Myocyte (in vitro differentiated cells): ENCODE data around the gene ONECUT1. TPM values are rescaled to one million over a fixed set of nuclear protein-coding genes. Genes with fewer than 3 reads are reported as not detected.
A peak's percentile ranks its signal among the peaks of the same experiment; 100 is the strongest.
"Not testable (repeated sequence)": the region's sequence is repeated elsewhere in the genome, so short reads cannot be mapped to it uniquely, and the experiment has no call there.

Source experiments
- DNase-seq: peaks from one replicate; pipeline ENCODE4 v3.0.0-alpha.2; 2012; ENCODE audit warnings: low read depth
- polyA plus RNA-seq: library from polyadenylated mRNA; unstranded; fragments of >200 nt; gene quantifications from one replicate; pipeline ENCODE4 v1.2.1, GENCODE V29; 2012; ENCODE audit warnings: missing spikeins
- total RNA-seq: library from RNA; depleted of rRNA; stranded (reverse); fragments of >200 nt; gene quantifications from 2 replicates; pipeline ENCODE4 v1.2.3, GENCODE V29; 2014

The ONECUT1 gene
- total RNA-seq, result not detected in 2 replicates
- not detected for polyA plus RNA-seq

GRCh38 chr15:52790169-52790708 lies at the start of gene ONECUT1:
TSS of gene ONECUT1 (minus strand) at chr15:52790336. CDS start at chr15:52789884, 452 bp downstream.
- peak; percentile 48 for DNase-seq

GRCh38 chr15:52834379-52834778 lies 44.2 kb upstream of the ONECUT1 start:
- DNase-seq, result no peak

- not testable (repeated sequence) for DNase-seq
Measured at GRCh38 chr15:52824169-52824942, 34.2 kb upstream of the ONECUT1 start.

GRCh38 chr15:52822475-52822874 lies 32.3 kb upstream of the ONECUT1 start:
- no peak for DNase-seq

- no peak for DNase-seq
Measured at GRCh38 chr15:52819253-52819652, 29.1 kb upstream of the ONECUT1 start.

GRCh38 chr15:52815899-52816298 lies 25.8 kb upstream of the ONECUT1 start:
- not testable (repeated sequence) for DNase-seq

GRCh38 chr15:52808996-52809395 lies 18.9 kb upstream of the ONECUT1 start:
- no peak for DNase-seq

GRCh38 chr15:52808441-52808840 lies 18.3 kb upstream of the ONECUT1 start:
- peak; percentile 47 for DNase-seq

- DNase-seq, result no peak
Measured at GRCh38 chr15:52806284-52806655, 16.1 kb upstream of the ONECUT1 start.

- DNase-seq, result no peak
Measured at GRCh38 chr15:52805351-52806283, 15.5 kb upstream of the ONECUT1 start.

- peak; percentile 23 for DNase-seq
Measured at GRCh38 chr15:52804526-52805081, 14.5 kb upstream of the ONECUT1 start.

- DNase-seq, result no peak
Measured at GRCh38 chr15:52803467-52804306, 13.6 kb upstream of the ONECUT1 start.

GRCh38 chr15:52803108-52803466 lies 13.0 kb upstream of the ONECUT1 start:
- DNase-seq, result no peak

- no peak for DNase-seq
Measured at GRCh38 chr15:52802110-52802509, 12.0 kb upstream of the ONECUT1 start.

GRCh38 chr15:52801748-52802085 lies 11.6 kb upstream of the ONECUT1 start:
- DNase-seq, result no peak

GRCh38 chr15:52800828-52801747 lies 11.0 kb upstream of the ONECUT1 start:
- no peak for DNase-seq

- DNase-seq, result no peak
Measured at GRCh38 chr15:52799145-52799811, 9.1 kb upstream of the ONECUT1 start.

- DNase-seq, result no peak
Measured at GRCh38 chr15:52798529-52799101, 8.5 kb upstream of the ONECUT1 start.
